Effector CD8-positive, alpha-beta T cell (primary cell): ENCODE results near the gene TPRN.

Experiments used
- DNase-seq: peaks from one replicate; lab custom pipeline; 2025; lab: John Stamatoyannopoulos, UW

The TPRN gene

GRCh38 chr9:137225699-137226331 lies 25.3 kb upstream of the TPRN start:
- no peak for DNase-seq

DNA sequence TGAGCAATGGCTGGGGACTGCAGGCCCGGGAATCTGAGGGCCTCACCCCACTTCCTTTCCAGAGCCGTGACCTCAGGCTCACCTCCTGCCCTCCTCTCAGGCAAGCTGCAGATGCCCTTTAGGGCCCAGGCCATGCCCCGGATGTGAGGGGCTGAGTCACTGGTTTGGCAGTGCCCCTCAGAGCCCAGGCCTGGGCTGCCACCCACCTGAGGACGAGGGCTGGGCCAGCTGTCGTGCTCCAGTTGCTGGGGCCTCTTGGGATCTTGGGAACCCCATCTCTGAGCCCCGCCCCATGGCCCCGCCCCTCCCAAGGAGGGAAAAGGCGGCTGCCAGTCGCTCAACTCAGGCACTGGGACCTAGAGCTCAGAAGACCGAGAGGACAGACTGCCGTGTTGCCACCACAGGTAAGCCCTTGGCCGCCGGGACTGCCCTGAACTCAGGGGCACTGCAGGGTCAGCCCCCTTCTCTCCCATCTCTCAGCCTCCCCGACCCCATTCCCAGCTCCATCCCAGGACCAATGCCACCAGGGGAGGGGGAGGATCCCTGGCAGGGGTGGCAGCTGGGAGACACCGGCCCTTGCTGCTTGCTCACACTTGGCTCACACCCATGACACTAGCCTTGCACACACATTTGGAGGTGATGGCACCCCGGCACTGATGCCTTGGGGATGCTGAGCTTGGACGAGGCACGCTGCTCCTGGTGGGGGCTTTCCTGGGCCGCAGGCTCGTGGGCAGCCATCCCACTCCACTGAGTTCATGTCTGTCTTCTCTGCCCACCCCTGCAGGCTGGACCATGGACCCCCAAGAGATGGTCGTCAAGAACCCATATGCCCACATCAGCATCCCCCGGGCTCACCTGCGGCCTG lies 24.5 kb upstream of the TPRN start, which contains the start of gene CYSRT1:
TSS of gene CYSRT1 (plus strand) at position 345 of the 865 bp plus-strand sequence. CDS start at position 793, 448 bp downstream.
- DNase-seq = no peak

DNA sequence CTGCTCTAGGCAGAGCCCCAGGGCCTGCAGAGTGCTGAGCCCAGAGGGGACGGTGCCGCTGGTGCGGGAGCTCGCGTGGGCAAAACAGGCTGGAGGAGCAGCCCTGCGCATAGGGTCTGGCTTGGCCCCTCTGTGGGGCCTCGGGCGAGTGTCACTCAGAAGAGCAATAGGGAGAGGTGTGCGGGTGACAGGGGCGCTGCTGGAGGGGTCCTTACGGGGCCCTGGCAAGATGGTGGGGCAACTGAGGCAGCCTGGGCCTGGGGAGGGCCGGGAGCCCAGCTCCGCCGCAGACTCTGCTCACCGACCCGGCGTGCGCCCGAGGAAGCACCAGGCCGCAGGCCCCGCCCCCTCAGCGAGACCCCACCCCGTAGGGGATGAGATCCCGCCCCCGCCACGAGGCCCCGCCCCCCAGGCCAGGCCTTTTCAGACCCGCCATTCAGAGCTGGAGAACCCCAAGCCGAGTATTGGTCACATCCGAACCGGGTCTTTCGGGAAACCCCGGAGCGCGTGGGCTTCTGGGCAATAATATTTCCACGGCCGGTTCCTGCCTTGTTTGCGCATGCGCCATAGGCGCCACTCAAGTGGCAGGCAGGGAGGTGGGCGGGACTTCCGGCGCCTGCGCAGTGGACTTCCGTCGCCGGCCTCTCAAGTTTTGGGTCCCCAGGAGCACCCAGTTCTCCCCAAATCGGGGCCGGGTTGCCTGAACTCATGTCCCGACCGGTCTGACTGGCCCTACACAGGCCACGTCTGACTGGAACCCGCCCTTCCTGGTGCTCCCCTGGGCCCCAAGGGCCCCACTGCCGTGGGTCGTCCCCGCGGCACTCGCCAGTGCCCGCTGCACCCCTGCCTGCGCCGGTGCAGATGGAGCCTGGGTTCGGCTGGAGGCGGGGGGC lies 22.8 kb upstream of the TPRN start:
- peak; percentile 99 for DNase-seq

- no peak for DNase-seq
These were observed 21.9 kb upstream of the TPRN start, which contains the start of gene RNF208 for GRCh38 chr9:137222190-137223077. Gene RNF208 (minus strand): TSS chr9:137222240. CDS start chr9:137221212, 1,028 bp downstream.

DNA sequence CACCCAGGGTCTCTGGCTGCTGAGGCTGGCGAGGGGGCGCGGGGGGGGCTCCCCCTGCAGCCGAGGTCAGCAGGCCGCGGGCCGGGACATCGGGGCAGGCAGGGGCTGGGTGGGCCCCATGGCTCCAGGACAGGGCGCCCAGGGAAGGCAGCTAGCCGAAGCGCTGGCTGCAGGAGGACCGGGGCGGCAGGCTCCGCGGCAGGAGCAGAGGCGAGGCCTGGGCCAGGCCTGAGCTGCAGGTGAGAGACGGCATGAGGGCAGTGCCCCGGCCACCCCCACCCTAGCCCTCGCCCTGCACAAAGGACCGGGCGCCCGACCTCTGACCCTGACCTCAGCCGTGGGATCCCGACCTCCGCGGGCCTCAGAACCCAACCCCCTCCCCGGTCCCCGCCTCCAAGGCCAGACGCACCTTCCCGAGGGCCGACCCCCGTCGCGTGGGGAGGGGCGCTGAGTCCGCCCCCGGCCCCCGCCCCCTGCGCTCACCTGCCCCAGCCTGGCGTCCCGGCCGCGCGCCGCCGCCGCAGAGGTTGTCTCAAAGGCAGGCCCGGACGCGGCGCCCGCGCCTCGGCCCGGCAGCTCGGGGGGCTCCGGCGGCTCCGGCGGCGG lies 21.1 kb upstream of the TPRN start:
- DNase-seq = no peak

- DNase-seq = no peak
These were observed 20.6 kb upstream of the TPRN start for GRCh38 chr9:137221095-137221505.

DNA sequence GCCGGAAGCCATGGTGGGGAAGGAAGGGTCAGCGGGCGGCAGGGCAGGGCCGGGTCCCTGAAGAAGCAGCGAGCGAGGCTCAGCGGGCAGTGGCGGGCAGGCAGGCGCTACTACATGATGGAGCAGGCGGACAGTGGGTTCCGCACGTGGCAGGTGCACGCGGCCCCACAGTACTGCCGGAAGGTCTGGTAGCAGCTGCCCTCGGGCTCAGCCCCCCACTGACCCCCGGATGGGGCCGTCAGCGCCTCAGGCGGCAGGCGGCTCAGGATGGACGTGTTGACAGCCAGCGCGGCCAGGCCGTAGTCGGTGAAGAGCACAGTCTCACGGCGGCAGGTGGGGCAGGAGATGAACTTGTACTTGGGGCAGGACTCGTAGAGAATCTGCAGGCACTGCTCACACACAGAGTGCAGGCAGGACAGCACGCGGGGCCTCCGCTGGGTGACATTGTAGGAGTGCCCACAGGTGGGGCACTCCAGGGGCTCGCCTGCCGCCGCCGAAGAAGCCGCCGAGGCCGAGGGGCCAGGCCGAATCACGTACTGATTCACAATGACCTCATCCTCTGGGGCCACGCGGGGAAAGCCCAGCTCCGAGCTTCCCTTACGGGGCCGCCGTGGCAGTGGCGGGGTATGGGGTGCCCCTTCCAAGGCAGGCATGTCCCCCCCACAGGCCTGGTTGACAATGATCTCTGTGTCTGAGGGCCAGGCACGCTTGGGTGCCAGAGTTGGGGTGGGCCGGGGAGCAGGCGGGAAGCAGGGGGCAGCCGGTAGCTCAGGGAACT lies 20.0 kb upstream of the TPRN start:
- DNase-seq = no peak

DNA sequence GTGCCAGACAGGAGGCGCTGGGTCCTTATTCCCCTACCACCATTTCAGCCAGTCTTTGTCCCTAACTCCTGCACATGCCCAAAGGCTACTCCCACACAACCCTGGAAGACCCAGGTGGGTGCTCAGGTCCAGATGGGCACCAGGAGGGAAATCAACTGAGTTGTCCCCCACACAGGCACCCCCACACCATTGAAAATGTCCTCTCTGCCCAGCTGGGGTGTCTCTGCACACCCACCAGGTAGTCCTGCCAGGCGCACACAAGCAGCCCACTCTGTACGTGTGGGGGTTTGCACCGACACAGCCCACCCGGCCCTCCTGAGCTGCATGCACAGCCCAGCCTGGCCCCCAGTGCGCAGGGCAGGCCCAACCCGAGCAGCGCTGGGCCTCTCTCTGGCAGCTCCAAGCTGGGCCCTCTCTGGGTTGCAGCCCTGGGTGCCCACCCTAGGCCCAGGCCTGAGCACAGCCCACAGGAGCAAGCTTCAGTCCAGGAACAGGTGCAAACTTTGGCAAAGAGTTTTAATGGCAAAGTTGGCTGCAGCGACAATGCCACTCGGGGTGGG lies 19.3 kb upstream of the TPRN start:
- no peak for DNase-seq

DNA sequence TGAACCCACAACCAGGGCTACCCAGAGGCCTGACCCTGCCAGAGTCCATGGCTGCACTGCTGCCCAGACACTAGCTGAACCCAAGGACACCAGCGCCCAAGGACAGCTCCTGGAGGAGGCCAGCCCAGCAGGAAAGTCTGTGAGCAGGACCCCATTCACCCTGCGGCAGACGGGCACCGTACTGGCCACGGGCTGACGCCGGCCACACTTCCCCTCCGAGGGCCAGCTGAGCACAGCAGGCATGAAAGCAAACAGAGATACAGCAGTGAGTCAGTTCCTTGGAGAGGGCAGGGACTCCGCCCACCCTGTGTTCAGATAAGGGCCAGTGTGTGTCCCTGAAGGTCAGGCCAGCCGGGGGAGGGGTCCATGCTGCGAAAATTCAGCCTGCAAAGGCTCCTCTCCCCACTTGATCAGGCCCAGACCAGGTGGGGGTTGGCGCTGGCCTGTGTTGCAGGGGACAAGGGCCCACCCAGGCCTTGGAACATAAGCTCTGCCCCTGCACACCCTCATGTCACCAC lies 18.3 kb upstream of the TPRN start:
- no peak for DNase-seq

- no peak for DNase-seq
These were observed 17.7 kb upstream of the TPRN start for GRCh38 chr9:137218212-137218753.

DNA sequence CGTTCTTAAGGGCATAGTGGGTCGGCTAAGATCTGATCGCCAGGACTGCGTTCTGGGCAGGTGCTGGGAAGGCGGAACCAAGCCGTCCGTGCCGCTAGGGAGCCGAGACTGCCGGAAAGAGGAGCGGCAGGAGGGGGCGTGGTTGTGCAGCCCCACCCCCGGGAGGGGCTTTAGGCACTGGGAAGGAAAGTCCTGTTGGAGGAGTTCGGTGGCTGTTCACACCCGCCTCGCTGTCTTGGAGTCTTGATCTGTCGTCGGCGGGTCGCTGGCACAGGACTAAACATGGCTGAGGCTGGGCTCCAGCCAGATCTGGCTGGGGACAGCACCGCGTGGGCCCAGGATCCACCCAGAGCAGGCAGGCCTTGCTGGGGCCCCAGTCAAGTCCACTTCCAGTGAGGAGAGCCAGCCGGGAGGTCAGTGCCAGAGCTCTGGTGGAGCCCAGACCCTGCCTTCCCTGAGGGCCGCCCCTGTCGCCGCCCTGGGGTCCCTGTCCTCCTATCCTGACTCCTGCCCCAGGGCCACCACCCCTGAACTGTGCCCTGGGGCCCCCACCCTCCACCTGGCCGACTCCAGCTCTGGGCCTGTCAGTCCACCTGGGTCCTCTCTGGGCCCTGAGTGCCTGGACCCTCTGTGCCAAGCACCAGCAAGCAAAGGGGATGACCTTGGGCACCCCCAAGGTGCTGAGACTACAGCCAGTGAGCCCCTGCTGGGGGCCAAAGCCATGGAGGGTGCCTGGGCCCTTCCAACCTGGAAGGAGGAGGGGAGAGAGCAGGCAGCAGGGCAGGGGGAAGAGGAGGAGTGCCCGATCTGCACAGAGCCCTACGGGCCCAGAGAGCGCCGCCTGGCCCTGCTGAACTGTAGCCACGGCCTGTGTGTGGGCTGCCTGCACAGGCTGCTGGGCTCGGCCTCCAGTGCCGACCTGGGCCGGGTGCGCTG lies 17.0 kb upstream of the TPRN start:
- no peak for DNase-seq

DNA sequence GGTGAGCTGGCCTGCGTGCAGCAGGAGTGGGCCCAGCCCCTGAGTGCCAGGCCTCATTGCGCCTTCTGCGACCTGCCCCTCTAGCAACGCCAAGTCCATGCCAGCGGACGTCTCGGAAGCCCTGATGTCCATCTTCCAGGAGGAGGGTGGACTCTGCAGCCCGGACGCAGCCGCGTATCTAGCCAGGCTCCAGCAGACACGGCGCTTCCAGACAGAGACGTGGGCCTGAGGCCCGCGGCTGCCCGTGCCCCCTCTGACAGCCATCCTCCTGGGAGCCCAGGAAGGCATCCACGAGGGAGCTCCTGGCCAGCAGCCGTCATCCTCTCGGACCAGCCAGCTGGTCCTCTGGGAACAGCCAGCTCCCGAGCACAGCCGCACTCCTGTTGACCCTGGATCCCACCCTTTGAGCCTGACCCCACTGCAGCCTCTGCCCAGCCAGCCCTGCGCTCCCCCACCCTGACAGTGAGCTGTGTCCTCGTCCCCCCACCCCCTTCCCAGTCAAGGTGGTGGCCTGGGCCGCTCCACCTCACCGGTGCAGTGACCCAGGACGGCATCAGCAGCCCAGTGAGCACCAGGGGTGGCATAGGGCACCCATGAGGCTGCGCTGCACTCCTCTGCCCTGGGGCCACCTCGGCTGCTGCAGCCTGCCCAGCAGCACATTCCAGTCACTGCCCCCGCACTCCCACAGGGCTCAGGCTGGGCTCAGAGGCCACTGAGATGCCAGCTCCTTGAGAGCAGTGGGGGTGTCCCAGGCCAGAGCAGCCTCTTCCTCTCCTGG lies 15.8 kb upstream of the TPRN start:
- no peak for DNase-seq

- DNase-seq = no peak
These were observed 14.8 kb upstream of the TPRN start for GRCh38 chr9:137215196-137215986.

DNA sequence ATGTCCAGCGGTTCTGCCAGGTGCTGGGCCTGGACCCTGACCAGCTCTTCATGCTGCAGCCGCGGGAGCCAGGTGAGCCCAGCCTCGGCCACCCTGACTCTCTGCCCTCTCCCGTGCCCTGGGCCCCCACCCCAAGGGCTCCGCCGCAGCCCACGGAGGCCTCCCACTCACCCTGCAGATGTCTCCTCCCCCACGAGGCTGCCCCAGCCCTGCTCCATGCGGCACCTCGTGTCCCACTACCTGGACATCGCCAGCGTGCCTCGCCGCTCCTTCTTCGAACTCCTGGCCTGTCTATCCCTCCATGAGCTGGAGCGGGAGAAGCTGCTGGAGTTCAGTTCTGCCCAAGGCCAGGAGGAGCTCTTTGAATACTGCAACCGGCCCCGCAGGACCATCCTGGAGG lies 14.1 kb upstream of the TPRN start:
- DNase-seq = no peak

DNA sequence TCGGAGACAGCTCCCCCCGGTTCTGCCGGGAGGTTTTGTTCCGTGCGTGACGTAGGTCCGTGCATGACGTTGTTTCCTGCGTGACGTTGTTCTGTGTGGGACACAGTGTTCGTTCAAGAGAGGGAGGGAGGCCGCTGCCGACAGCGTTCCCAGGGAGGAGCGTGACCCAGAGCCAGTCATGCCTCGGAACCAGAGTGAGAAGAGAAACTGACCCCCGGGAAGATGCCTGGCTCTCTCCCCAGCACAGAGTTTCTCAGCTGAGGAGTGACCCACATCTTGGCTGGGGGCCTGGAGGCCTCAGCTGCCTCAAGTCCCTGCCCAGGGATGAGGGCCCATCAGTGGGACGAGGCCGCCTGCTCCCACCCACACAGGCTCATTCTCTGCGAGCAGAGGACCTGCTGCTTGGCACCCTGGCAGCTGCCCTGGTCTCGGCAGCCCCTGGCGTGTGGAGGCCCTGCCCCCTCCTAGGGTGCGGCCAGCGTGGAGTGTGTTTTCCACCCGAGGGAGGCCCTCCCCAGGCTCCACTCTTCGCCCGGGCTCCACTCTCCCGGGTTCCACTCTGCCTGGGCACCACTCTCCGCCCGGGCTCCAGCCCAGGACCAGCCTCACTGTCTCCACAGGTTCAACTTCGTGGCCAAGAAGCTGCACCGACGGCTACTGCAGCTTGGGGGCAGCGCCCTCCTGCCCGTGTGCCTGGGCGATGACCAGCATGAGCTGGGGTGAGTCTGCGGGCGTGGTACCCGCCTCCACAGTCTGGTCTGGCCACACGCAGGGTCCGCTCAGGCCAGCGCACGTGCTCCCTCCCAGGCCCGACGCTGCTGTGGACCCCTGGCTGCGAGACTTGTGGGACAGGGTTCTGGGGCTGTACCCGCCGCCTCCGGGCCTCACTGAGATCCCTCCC lies 12.9 kb upstream of the TPRN start:
- no peak for DNase-seq
